Omental fat pad (tissue), 4 donors: Measurements from ENCODE around the gene ABCC1. TPM values are rescaled to one million over a fixed set of nuclear protein-coding genes. Genes with fewer than 3 reads are reported as not detected.
"Not testable (repeated sequence)": the region's sequence is repeated elsewhere in the genome, so short reads cannot be mapped to it uniquely, and the experiment has no call there.

Source experiments
- ATAC-seq: fragments of 150-250 bp; one replicate; pipeline ENCODE4 v1.9.1; 2016; ENCODE audit warnings: mild to moderate bottlenecking, moderate library complexity; ENCODE audit not compliant: low FRiP score
- DNase-seq: peaks from one replicate; pipeline ENCODE4 v3.0.0-alpha.2; 2019; ENCODE audit warnings: low spot score
- total RNA-seq, 4 donors: library from RNA; depleted of rRNA; stranded (reverse); fragments of >200 nt; gene quantifications; one replicate each; pipeline ENCODE4 v1.1.0, GENCODE V29; 2016
- TF ChIP-seq, protein P1 (sequence below), 3 donors: fragments of 450-650 bp; IDR thresholded peaks; one replicate each; pipeline ENCODE4 v1.5.1; 2016 to 2017; ENCODE audit warnings: antibody characterized with exemption in 3 of 3, mild to moderate bottlenecking in 3 of 3, moderate library complexity in 2 of 3

The ABCC1 gene
- total RNA-seq, 4 donors from 2014 or later = 21.8 to 53.2 (median 36.3) TPM

DNA sequence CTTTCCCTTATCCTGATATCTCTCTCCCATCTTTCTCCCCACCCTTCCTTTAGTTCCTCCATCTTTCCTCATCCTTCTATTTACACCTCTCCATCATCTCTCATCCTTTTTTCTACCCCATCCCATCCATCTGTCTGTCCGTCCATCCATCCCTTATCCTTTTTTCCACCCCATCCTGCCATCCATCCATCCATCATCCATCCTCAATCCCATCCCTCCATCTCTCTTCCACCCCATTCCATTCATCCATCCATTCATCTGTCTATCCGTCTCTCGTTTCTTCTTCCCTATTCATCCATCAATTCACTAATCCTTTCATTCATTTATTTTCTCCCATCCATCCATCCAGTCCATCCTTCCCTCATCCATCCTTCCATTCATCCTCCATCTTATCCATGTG lies 205.8 kb downstream of the ABCC1 start:
- DNase-seq (no peak), ATAC-seq (no peak)
- TF ChIP-seq, protein P1, sequence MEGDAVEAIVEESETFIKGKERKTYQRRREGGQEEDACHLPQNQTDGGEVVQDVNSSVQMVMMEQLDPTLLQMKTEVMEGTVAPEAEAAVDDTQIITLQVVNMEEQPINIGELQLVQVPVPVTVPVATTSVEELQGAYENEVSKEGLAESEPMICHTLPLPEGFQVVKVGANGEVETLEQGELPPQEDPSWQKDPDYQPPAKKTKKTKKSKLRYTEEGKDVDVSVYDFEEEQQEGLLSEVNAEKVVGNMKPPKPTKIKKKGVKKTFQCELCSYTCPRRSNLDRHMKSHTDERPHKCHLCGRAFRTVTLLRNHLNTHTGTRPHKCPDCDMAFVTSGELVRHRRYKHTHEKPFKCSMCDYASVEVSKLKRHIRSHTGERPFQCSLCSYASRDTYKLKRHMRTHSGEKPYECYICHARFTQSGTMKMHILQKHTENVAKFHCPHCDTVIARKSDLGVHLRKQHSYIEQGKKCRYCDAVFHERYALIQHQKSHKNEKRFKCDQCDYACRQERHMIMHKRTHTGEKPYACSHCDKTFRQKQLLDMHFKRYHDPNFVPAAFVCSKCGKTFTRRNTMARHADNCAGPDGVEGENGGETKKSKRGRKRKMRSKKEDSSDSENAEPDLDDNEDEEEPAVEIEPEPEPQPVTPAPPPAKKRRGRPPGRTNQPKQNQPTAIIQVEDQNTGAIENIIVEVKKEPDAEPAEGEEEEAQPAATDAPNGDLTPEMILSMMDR (IDR thresholded peaks at IDR 0.05) = no peak

DNA sequence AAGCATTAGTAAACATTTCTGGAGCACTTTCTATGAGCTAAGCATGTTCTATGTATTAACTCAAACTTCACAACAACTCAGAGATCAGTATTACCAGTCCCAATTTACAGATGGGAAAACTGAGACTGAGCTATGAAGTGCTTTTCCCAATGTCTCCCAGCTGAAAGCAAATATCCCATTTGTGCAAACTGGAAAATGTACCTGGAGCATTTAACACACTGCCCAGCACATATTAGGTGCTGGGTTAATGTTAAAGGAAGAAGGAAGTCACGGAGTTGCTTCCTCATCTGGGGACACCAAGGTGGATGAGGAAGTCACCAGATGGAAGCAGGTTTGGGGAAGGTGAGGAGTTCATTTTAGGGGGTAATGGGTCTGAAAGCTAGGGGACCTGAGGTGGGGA lies 207.8 kb downstream of the ABCC1 start:
- DNase-seq (no peak), ATAC-seq (no peak)
- TF ChIP-seq, protein P1 (IDR thresholded peaks at IDR 0.05) = no peak

DNA sequence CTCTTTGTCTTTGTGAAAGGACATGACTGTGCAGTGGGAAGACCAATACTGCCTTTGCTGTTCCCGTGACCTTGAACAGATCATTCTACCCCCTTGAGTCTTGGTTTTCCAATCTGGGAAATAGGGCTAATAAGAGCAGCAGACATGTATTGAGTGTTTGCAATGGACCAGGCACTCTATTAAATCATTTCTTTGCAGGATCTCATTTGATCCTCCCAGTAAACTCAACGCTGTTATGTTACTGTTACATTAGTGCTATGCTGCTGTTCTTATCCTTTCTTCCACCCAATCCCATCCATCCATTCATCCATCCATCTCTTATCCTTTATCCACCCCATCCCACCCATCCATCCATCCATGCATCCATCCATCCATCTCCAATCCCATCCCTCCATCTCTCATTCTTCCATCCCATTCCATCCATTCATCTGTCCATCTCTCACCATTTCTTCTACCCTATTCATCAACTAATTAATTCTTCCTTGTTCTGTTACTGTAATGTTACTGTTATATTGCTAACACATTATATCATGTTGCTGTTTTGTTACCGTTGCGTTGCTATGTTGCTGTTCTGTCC lies 208.8 kb downstream of the ABCC1 start:
- no peak for ATAC-seq
- TF ChIP-seq, protein P1 (IDR thresholded peaks at IDR 0.05) = no peak
- no peak for DNase-seq

DNA sequence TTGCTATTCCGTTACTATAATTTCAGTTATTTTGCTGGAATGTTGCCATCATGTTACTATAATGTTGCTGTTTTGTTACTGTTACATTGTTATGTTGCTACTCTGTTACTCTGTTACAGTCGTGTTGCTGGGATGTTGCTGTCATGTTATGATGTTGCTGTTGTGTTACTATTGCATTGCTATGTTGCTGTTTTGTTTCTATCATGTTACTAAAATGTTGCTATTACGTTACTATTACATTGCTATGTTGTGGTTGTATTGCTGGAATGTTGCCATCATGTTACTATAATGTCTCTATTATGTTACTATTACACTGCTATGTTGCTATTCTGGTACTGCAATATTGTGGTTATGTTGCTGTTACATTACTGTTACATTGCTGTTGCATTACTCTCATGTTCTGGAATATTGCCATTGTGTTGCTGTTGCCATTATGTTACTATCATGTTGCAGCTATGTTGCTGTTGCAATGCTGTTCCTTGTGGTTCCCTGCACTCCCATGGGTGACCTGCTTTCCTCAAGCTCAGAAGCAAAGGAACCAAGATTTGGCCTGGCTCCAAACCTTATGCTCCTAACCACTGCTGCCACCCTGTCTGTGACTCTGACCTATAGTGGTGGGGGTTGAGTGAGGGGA lies 209.4 kb downstream of the ABCC1 start:
- no peak for ATAC-seq
- TF ChIP-seq, protein P1 (IDR thresholded peaks at IDR 0.05) = no peak
- DNase-seq = no peak

DNA sequence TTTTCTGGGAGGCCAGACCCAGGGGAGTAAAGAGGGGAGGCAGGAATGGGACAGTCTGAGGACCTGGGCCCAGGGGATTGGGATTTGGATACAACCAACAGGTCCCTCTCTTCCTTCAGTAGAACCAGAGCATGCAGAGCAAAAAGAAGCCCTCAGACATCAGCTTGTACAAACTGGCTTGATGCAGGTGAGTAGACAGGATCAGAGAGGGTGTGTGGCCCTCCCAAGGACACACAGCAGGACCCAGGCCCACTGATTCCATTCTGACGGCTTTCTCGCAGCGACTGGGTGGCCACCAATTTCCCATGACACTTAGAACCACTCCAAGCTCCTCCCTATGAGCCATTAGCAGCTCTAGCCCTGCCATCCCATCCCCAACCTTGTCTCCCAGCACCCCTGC lies 210.2 kb downstream of the ABCC1 start:
- TF ChIP-seq, protein P1 (IDR thresholded peaks at IDR 0.05) = no peak
- DNase-seq = no peak
- no peak for ATAC-seq

DNA sequence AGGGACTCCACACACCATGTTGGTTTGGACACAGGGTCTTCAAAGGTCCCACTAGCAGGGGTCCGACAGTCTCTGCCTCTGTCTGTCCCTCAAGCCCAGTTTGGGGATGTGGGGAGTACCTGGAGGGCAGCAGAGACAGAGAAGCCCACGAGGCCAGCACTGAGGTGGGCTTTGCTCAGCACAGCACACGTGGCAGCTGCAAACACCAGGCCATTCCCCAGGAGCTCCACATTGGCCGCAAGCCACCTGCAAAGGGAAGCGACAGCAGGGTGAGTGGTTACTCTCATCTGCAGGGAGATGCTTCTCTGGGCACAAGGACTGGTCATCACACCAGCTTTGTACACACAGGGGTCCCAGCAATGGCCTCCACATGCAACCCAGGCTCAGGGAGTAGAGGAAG lies 211.9 kb downstream of the ABCC1 start:
- ATAC-seq (no peak), DNase-seq (no peak)
- TF ChIP-seq, protein P1 (IDR thresholded peaks at IDR 0.05) = no peak

DNA sequence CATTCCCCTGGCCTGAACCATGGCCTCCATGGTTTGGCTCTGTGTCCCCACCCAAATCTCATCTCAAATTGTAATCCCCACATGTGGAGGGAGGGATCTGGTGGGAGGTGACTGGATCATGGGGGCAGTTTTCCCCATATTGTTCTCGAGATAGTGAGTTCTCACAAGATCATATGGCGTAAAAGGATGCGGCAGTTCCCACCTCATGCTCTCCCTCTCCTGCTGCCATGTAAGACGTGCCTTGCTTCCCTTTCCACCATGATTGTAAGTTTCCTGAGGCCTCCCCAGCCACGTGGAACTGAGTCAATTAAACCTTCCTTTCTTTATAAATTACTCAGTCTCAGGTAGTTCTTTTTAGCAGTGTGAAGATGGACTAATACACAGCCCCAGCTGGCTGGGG lies 212.4 kb downstream of the ABCC1 start:
- DNase-seq, ATAC-seq: not testable (repeated sequence)
